Stomach (tissue), 4 donors: ENCODE data around the gene RPL13.

Source experiments
- EP300 ChIP-seq: sonication (generic); formaldehyde crosslinking; IDR thresholded peaks from one replicate; pipeline ENCODE4 v1.6.1; 2017; ENCODE audit warnings: antibody characterized with exemption
- POLR2A ChIP-seq, 4 donors: fragments of 450-650 bp; IDR thresholded peaks; one replicate each; pipeline ENCODE4 v1.6.1; 2016; ENCODE audit warnings: antibody characterized with exemption in 4 of 4, control low read depth in 2 of 4, mild to moderate bottlenecking in 1 of 4, moderate library complexity in 1 of 4
- POLR2AphosphoS5 ChIP-seq, 3 donors: sonication (generic); formaldehyde crosslinking; IDR thresholded peaks; one replicate each; pipeline ENCODE4 v1.6.1; 2016; ENCODE audit warnings: antibody characterized with exemption in 3 of 3
- TF ChIP-seq, protein P1 (sequence below), 7 experiments: fragments of 450-650 bp in 4 of 7; fragments of 200-600 bp in 3 of 7; sonication (generic) in 3 of 7; IDR thresholded peaks; one replicate each; pipeline ENCODE4 v1.5.1; 2016 to 2019; ENCODE audit warnings: antibody characterized with exemption in 7 of 7, control low read depth in 2 of 7, mild to moderate bottlenecking in 1 of 7

- TF ChIP-seq, protein P1, sequence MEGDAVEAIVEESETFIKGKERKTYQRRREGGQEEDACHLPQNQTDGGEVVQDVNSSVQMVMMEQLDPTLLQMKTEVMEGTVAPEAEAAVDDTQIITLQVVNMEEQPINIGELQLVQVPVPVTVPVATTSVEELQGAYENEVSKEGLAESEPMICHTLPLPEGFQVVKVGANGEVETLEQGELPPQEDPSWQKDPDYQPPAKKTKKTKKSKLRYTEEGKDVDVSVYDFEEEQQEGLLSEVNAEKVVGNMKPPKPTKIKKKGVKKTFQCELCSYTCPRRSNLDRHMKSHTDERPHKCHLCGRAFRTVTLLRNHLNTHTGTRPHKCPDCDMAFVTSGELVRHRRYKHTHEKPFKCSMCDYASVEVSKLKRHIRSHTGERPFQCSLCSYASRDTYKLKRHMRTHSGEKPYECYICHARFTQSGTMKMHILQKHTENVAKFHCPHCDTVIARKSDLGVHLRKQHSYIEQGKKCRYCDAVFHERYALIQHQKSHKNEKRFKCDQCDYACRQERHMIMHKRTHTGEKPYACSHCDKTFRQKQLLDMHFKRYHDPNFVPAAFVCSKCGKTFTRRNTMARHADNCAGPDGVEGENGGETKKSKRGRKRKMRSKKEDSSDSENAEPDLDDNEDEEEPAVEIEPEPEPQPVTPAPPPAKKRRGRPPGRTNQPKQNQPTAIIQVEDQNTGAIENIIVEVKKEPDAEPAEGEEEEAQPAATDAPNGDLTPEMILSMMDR (IDR thresholded peaks at IDR 0.05) = no peak
- TF ChIP-seq EP300 (no peak), POLR2A (IDR thresholded peaks at IDR 0.05) (no peak), POLR2AphosphoS5 (IDR thresholded peaks at IDR 0.05) (no peak)
Measured at GRCh38 chr16:89598199-89598598, 37.7 kb downstream of the RPL13 start.
